SK-N-SH (cell line): Measurements from ENCODE around the gene MT1F. TPM values are rescaled to one million over a fixed set of nuclear protein-coding genes. Genes with fewer than 3 reads are reported as not detected.

Source experiments
- CTCF ChIA-PET: fragments of 300-600, 350-600 bp; formaldehyde crosslinking; extraction: SDS; loops from one replicate; lab custom pipeline; 2021; lab: Yijun Ruan, JAX
- POLR2A ChIA-PET: fragments of 350-600 bp; sonication (Branson Sonifier 250); formaldehyde crosslinking; extraction: SDS; loops from one replicate; lab custom pipeline; 2020; ENCODE audit warnings: antibody characterized with exemption, inconsistent platforms; lab: Yijun Ruan, JAX
- DNase-seq: peaks from one replicate; pipeline ENCODE4 v3.0.0; 2012
- H2AFZ ChIP-seq: fragments of 200-600 bp; sonication (generic); 2 replicates; pipeline ENCODE4 v1.8.1; 2016; ENCODE audit warnings: antibody characterized with exemption, mild to moderate bottlenecking, low read depth
- H3F3A ChIP-seq: fragments of 200-600 bp; sonication (generic); replicated peaks from 2 replicates; pipeline ENCODE3; 2016; ENCODE audit warnings: antibody characterized with exemption, mild to moderate bottlenecking; ENCODE audit not compliant: insufficient read depth
- H3K27ac ChIP-seq, 2 experiments: fragments of 200-500 bp in 1 of 2; fragments of 200-600 bp in 1 of 2; sonication (Bioruptor generic) in 1 of 2; sonication (generic), shearing (Covaris generic) in 1 of 2; 2 replicates each; pipeline versions ENCODE4 v1.5.1 to v1.6.1; 2014 to 2016; ENCODE audit warnings: low read depth in 2 of 2, inconsistent platforms in 1 of 2, low read length in 1 of 2, mild to moderate bottlenecking in 1 of 2, mixed read lengths in 1 of 2
- H3K27me3 ChIP-seq: fragments of 200-600 bp; sonication (generic), shearing (Covaris generic); 2 replicates; pipeline ENCODE4 v1.6.1; 2016; ENCODE audit warnings: mixed run types; ENCODE audit not compliant: insufficient read depth
- H3K36me3 ChIP-seq, 2 experiments: fragments of 200-500 bp in 1 of 2; fragments of 200-600 bp in 1 of 2; sonication (Bioruptor generic) in 1 of 2; sonication (generic) in 1 of 2; replicated peaks in 1 of 2; 2 replicates each; pipeline versions ENCODE3 to v1.5.1; 2014 to 2016; ENCODE audit warnings: low read length in 1 of 2, mild to moderate bottlenecking in 1 of 2; ENCODE audit not compliant: insufficient read depth in 2 of 2, control insufficient read depth in 1 of 2
- H3K4me1 ChIP-seq, 2 experiments: fragments of 200-500 bp in 1 of 2; fragments of 200-600 bp in 1 of 2; sonication (Bioruptor generic) in 1 of 2; sonication (generic), shearing (Covaris generic) in 1 of 2; 2 replicates each; pipeline versions ENCODE4 v1.5.1 to v1.6.1; 2014 to 2016; ENCODE audit warnings: low read depth in 1 of 2, low read length in 1 of 2, mixed run types in 1 of 2; ENCODE audit not compliant: insufficient read depth in 2 of 2, control insufficient read depth in 1 of 2
- H3K4me2 ChIP-seq: fragments of 200-600 bp; sonication (generic), shearing (Covaris generic); 2 replicates; pipeline ENCODE4 v1.6.1; 2017; ENCODE audit warnings: mixed run types
- H3K4me3 ChIP-seq, 2 experiments: fragments of 200-500 bp in 1 of 2; fragments of 200-600 bp in 1 of 2; sonication (Bioruptor generic) in 1 of 2; sonication (generic), shearing (Covaris generic) in 1 of 2; 2 replicates each; pipeline versions ENCODE4 v1.5.1 to v1.8.1; 2014 to 2016; ENCODE audit warnings: low read depth in 2 of 2, inconsistent platforms in 1 of 2, low read length in 1 of 2, mild to moderate bottlenecking in 1 of 2, mixed read lengths in 1 of 2, moderate library complexity in 1 of 2
- H3K79me2 ChIP-seq: fragments of 200-600 bp; sonication (generic); 2 replicates; pipeline ENCODE4 v1.8.1; 2017; ENCODE audit warnings: mild to moderate bottlenecking; ENCODE audit not compliant: insufficient read depth
- H3K9ac ChIP-seq: fragments of 200-600 bp; sonication (generic); 2 replicates; pipeline ENCODE4 v1.6.1; 2017; ENCODE audit warnings: mixed run types
- H3K9me2 ChIP-seq: fragments of 200-600 bp; sonication (generic); 2 replicates; pipeline ENCODE4 v1.6.1; 2017; ENCODE audit warnings: mixed run types
- H3K9me3 ChIP-seq: fragments of 200-600 bp; sonication (generic); 2 replicates; pipeline ENCODE4 v1.6.1; 2017; ENCODE audit warnings: mixed run types, mild to moderate bottlenecking, moderate library complexity
- H4K20me1 ChIP-seq: fragments of 200-600 bp; sonication (generic); 2 replicates; pipeline ENCODE4 v1.6.1; 2017; ENCODE audit warnings: mild to moderate bottlenecking, mixed run types; ENCODE audit not compliant: insufficient read depth
- CTCF ChIP-seq: fragments of 200-600 bp; sonication (generic); IDR thresholded peaks from 2 replicates; pipeline ENCODE4 v1.6.1; 2017; ENCODE audit warnings: antibody characterized with exemption, mild to moderate bottlenecking, moderate library complexity
- ELF1 ChIP-seq: IDR thresholded peaks from 2 replicates; pipeline ENCODE4 v1.4.0; 2012
- EP300 ChIP-seq, 2 experiments: IDR thresholded peaks; 2 replicates each; pipeline versions ENCODE4 v1.4.0 to v1.6.1; 2012; ENCODE audit warnings: borderline replicate concordance in 1 of 2, low read depth in 1 of 2, low read length in 1 of 2
- EZH2phosphoT487 ChIP-seq: fragments of 200-600 bp; sonication (generic); IDR thresholded peaks from 2 replicates; pipeline ENCODE4 v1.6.1; 2017; ENCODE audit warnings: low read depth, mixed run types, mild to moderate bottlenecking, antibody characterized with exemption, moderate library complexity, borderline replicate concordance
- FOXM1 ChIP-seq: IDR thresholded peaks from 2 replicates; pipeline ENCODE4 v1.4.0; 2012; ENCODE audit warnings: low read depth, mild to moderate bottlenecking
- IRF3 ChIP-seq: fragments of 150-350 bp; IDR thresholded peaks from 2 replicates; pipeline ENCODE4 v1.6.1; 2016; ENCODE audit warnings: mild to moderate bottlenecking, low read depth, low read length
- JUND ChIP-seq: IDR thresholded peaks from 2 replicates; pipeline ENCODE4 v1.4.0; 2012
- MAX ChIP-seq: IDR thresholded peaks from 2 replicates; pipeline ENCODE4 v1.4.0; 2012; ENCODE audit warnings: low read depth
- MXI1 ChIP-seq: IDR thresholded peaks from 2 replicates; pipeline ENCODE4 v1.6.1; 2012; ENCODE audit warnings: mild to moderate bottlenecking, low read depth, low read length, improper control_type of control experiment
- NFIC ChIP-seq: IDR thresholded peaks from 2 replicates; pipeline ENCODE4 v1.4.0; 2012; ENCODE audit warnings: borderline replicate concordance
- PBX3 ChIP-seq: IDR thresholded peaks from 2 replicates; pipeline ENCODE4; 2012
- RAD21 ChIP-seq: IDR thresholded peaks from 2 replicates; pipeline ENCODE4 v1.6.1; 2012; ENCODE audit warnings: mild to moderate bottlenecking, low read length
- RCOR1 ChIP-seq: fragments of 150-350 bp; IDR thresholded peaks from 2 replicates; pipeline ENCODE4 v1.6.1; 2017; ENCODE audit warnings: antibody characterized with exemption, low read length
- RFX5 ChIP-seq: IDR thresholded peaks from 2 replicates; pipeline ENCODE4 v1.6.1; 2012; ENCODE audit warnings: mild to moderate bottlenecking, improper control_type of control experiment, low read length
- SIN3A ChIP-seq: IDR thresholded peaks from 2 replicates; pipeline ENCODE4 v1.6.1; 2012; ENCODE audit warnings: low read depth, mild to moderate bottlenecking, low read length, moderate library complexity, borderline replicate concordance
- SMC3 ChIP-seq: IDR thresholded peaks from 2 replicates; pipeline ENCODE4 v1.6.1; 2012; ENCODE audit warnings: low read depth, low read length, improper control_type of control experiment
- USF2 ChIP-seq: fragments of 150-350 bp; IDR thresholded peaks from 2 replicates; pipeline ENCODE4 v1.6.1; 2017; ENCODE audit warnings: antibody characterized with exemption, low read length, low read depth, borderline replicate concordance
- YY1 ChIP-seq: IDR thresholded peaks from 2 replicates; pipeline ENCODE4 v1.4.0; 2012; ENCODE audit warnings: low read depth, mild to moderate bottlenecking
- ZBTB33 ChIP-seq: IDR thresholded peaks from 2 replicates; pipeline ENCODE4 v1.4.0; 2012; ENCODE audit warnings: low read depth, borderline replicate concordance
- WGBS: methylation state at CpG from one replicate; pipeline ENCODE4 v1.1.6; 2017; ENCODE audit warnings: low lambda C conversion rate; 5-methylcytosine and 5-hydroxymethylcytosine counted together
- polyA plus RNA-seq, 3 experiments: library from polyadenylated mRNA; depleted of rRNA; stranded (reverse); fragments of >200 nt; gene quantifications; 2 replicates each; pipeline ENCODE4 v1.2.3, GENCODE V29; 2012

The MT1F gene
- polyA plus RNA-seq, 1 of the 3 experiments (the other 2 are of a cell fraction) = 13.0 TPM

GRCh38 chr16:56689171-56689570, 31.4 kb downstream of the MT1F start:
- no peak for DNase-seq
- Histone ChIP-seq H3K27ac (no peak overlapping the region), H3K4me1 (peaks cover 0 to 2% of the 10 kb centered on the region in 2 experiments; a peak in 1 of 4 replicates), H3K9me2 (no peaks in the 10 kb centered on the region), H3K79me2 (no peaks in the 10 kb centered on the region), H3K4me2 (no peak overlapping the region), H3K27me3 (no peaks in the 10 kb centered on the region), H4K20me1 (no peaks in the 10 kb centered on the region)
- ChIA-PET CTCF (interaction anchor here (1.2 to 1.6 kb wide), 4 partner anchors 10 to 87 kb away, joined by 3 to 7 read pairs (median 4); partner anchors contain the start of gene MT1H), POLR2A (no interaction called here)
- TF ChIP-seq YY1 = no peak
- TF ChIP-seq ELF1 = no peak
- TF ChIP-seq FOXM1 = no peak
- no peak for TF ChIP-seq MXI1
- TF ChIP-seq NFIC = no peak
- TF ChIP-seq PBX3 = no peak
- no peak for TF ChIP-seq RAD21
- no peak for TF ChIP-seq USF2
- TF ChIP-seq EP300 (IDR thresholded peaks at IDR 0.05; ENCODE audit: borderline replicate concordance in 1 of 2, low read depth in 1 of 2, low read length in 1 of 2) = no peak
- TF ChIP-seq JUND = no peak
- TF ChIP-seq MAX = no peak
- no peak for TF ChIP-seq CTCF
- no peak for TF ChIP-seq RFX5
- TF ChIP-seq SIN3A = no peak
- no peak for TF ChIP-seq RCOR1
- no peak for TF ChIP-seq ZBTB33
- no peak for TF ChIP-seq IRF3
- no peak for TF ChIP-seq SMC3
- TF ChIP-seq EZH2phosphoT487 = no peak
- TF ChIP-seq, all 33 proteins: peak for 0
- H2AFZ ChIP-seq = no peak overlapping the region
- no peaks in the 10 kb centered on the region for H3K9me3 ChIP-seq
- 68% methylated on average over 3 of the region's 3 CpGs for WGBS
- H3F3A ChIP-seq = no peaks in the 10 kb centered on the region
- H3K36me3 ChIP-seq = no peaks in the 10 kb centered on the region
- H3K9ac ChIP-seq = no peak overlapping the region
- H3K4me3 ChIP-seq = no peak overlapping the region
